A673 (cell line): ENCODE measurements around the gene APOA4. TPM values are rescaled to one million over a fixed set of nuclear protein-coding genes. Genes with fewer than 3 reads are reported as not detected.

Source experiments
- BruUV-seq: library from RNA; stranded (reverse); fragments of 400-500 nt; replicated peaks from 2 replicates; lab custom pipeline; 2021; lab: Mats Ljungman, UMichigan
- CTCF ChIA-PET: fragments of 300-600 bp; sonication (Branson Sonifier 250); formaldehyde crosslinking; loops from one replicate; lab custom pipeline; 2022; ENCODE audit warnings: antibody characterized with exemption; lab: Charles Lee
- POLR2A ChIA-PET: fragments of 300-600 bp; sonication (Branson Sonifier 250); formaldehyde crosslinking; loops from one replicate; lab custom pipeline; 2022; ENCODE audit warnings: antibody characterized with exemption; ENCODE audit not compliant: low non-redundant PET; lab: Charles Lee
- DNase-seq: peaks from one replicate; pipeline ENCODE4 v3.0.0-alpha.2; 2015; ENCODE audit warnings: low spot score
- H3K27ac ChIP-seq: fragments of 200-600 bp; sonication (generic); 2 replicates; pipeline ENCODE4 v1.5.1; 2016; ENCODE audit warnings: mixed run types, low read depth, mild to moderate bottlenecking, mixed read lengths, antibody characterized with exemption, low read length; ENCODE audit not compliant: poor library complexity, severe bottlenecking
- H3K27me3 ChIP-seq: fragments of 200-600 bp; sonication (generic); replicated peaks from 2 replicates; pipeline ENCODE4 v1.6.1; 2017; ENCODE audit warnings: mixed run types, low read depth, mild to moderate bottlenecking, mixed read lengths, antibody characterized with exemption, low read length; ENCODE audit not compliant: insufficient read depth, poor library complexity
- H3K36me3 ChIP-seq: fragments of 200-600 bp; sonication (generic); 2 replicates; pipeline ENCODE4 v1.6.1; 2016; ENCODE audit warnings: mixed run types, mild to moderate bottlenecking, mixed read lengths, antibody characterized with exemption, low read length; ENCODE audit not compliant: insufficient read depth, poor library complexity, severe bottlenecking
- H3K4me1 ChIP-seq: fragments of 200-600 bp; sonication (generic); 2 replicates; pipeline ENCODE4 v1.6.1; 2017; ENCODE audit warnings: mixed run types, mild to moderate bottlenecking, mixed read lengths, antibody characterized with exemption, low read length; ENCODE audit not compliant: insufficient read depth, poor library complexity, severe bottlenecking
- H3K4me3 ChIP-seq: fragments of 200-600 bp; sonication (generic); 2 replicates; pipeline ENCODE4 v1.5.1; 2016; ENCODE audit warnings: low read depth, mixed run types, mild to moderate bottlenecking, mixed read lengths, low read length; ENCODE audit not compliant: poor library complexity, severe bottlenecking
- H3K9me3 ChIP-seq: fragments of 200-600 bp; sonication (generic); 2 replicates; pipeline ENCODE4 v1.6.1; 2016; ENCODE audit warnings: mixed run types, low read depth, mild to moderate bottlenecking, mixed read lengths, antibody characterized with exemption, low read length; ENCODE audit not compliant: poor library complexity, severe bottlenecking
- EZH2 ChIP-seq: fragments of 200-600 bp; sonication (generic); IDR thresholded peaks from 2 replicates; pipeline ENCODE4 v1.6.1; 2017; ENCODE audit warnings: borderline replicate concordance, low read depth, mild to moderate bottlenecking, mixed read lengths, antibody characterized with exemption, low read length; ENCODE audit not compliant: poor library complexity, severe bottlenecking
- intact Hi-C: fragments of 100-400 bp; cut with micrococcal nuclease; formaldehyde crosslinking; loops from one replicate; pipeline ENCODE4 v1.10.0; 2022; ENCODE audit not compliant: unreplicated experiment
- total RNA-seq: library from RNA; stranded (reverse); gene quantifications from 2 replicates; pipeline ENCODE4 v1.2.3, GENCODE V29; 2021
- TF ChIP-seq, protein P1 (sequence below): fragments of 300-800, 200-600 bp; sonication (generic); conservative IDR thresholded peaks from 2 replicates; pipeline ENCODE4 v1.5.1; 2017; ENCODE audit warnings: low read depth, mild to moderate bottlenecking, antibody characterized with exemption, low read length, moderate library complexity, mixed read lengths

Gene APOA4
- total RNA-seq, 1 experiment from 2014 or later: not detected

GRCh38 chr11:116849486-116849885 is 26.4 kb upstream of the APOA4 start:
- no peak overlapping the region for H3K27ac ChIP-seq
- H3K9me3 ChIP-seq: no peaks in the 10 kb centered on the region
- peaks cover 35% of the 10 kb centered on the region for H3K4me1 ChIP-seq
- ChIA-PET CTCF (interaction anchor here (0.8 kb wide), 1 partner anchor 289 kb away, joined by 3 read pairs; no protein-coding TSS in a partner anchor), POLR2A (no interaction called here)
- no peak for TF ChIP-seq EZH2
- TF ChIP-seq, protein P1, sequence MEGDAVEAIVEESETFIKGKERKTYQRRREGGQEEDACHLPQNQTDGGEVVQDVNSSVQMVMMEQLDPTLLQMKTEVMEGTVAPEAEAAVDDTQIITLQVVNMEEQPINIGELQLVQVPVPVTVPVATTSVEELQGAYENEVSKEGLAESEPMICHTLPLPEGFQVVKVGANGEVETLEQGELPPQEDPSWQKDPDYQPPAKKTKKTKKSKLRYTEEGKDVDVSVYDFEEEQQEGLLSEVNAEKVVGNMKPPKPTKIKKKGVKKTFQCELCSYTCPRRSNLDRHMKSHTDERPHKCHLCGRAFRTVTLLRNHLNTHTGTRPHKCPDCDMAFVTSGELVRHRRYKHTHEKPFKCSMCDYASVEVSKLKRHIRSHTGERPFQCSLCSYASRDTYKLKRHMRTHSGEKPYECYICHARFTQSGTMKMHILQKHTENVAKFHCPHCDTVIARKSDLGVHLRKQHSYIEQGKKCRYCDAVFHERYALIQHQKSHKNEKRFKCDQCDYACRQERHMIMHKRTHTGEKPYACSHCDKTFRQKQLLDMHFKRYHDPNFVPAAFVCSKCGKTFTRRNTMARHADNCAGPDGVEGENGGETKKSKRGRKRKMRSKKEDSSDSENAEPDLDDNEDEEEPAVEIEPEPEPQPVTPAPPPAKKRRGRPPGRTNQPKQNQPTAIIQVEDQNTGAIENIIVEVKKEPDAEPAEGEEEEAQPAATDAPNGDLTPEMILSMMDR: no peak
- intact Hi-C loops: no loop called here
- peaks cover 47% of the 10 kb centered on the region for H3K36me3 ChIP-seq
- no TSS peak for BruUV-seq
- no peak for DNase-seq
- H3K4me3 ChIP-seq: no peak overlapping the region
- H3K27me3 ChIP-seq: no peaks in the 10 kb centered on the region

DNA sequence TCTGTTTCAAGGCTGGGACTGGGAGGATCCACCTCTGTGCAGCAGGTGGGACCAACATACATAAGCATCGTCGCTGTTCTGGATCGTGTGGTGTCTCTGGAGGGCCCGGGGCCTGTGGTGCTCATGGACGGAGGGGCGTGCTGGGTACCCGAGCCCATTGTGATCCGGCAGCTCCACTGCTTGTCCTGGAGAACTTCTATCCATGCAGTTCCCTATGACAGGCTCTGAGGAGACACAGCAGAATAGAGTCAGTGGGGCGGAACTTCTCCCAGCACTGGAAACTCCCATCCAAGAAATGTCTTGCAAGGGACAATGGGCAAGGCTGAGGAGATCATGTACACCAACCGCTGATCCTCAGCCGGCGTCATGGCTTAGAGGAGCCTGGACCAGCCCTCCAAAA is 26.0 kb upstream of the APOA4 start:
- BruUV-seq: no TSS peak
- ChIA-PET CTCF (interaction anchor here (1.6 kb wide), 1 partner anchor 13 kb away, joined by 4 read pairs; no protein-coding TSS in a partner anchor), POLR2A (no interaction called here)
- Histone ChIP-seq H3K4me1 (peaks cover 33% of the 10 kb centered on the region), H3K4me3 (no peak overlapping the region), H3K9me3 (no peaks in the 10 kb centered on the region), H3K27ac (no peak overlapping the region), H3K27me3 (no peaks in the 10 kb centered on the region), H3K36me3 (peaks cover 43% of the 10 kb centered on the region)
- TF ChIP-seq EZH2: no peak
- TF ChIP-seq, protein P1: no peak
- no peak for DNase-seq
- intact Hi-C loops: no loop called here

GRCh38 chr11:116847612-116848011 is 24.5 kb upstream of the APOA4 start:
- no TSS peak for BruUV-seq
- intact Hi-C loops: no loop called here

More at GRCh38 chr11:116847612-116848011, 24.5 kb upstream of the APOA4 start:
- ChIA-PET POLR2A (no interaction called here), CTCF (interaction anchor here (1.6 kb wide), 1 partner anchor 12 kb away, joined by 4 read pairs; no protein-coding TSS in a partner anchor)
- H3K27me3 ChIP-seq: no peaks in the 10 kb centered on the region
- H3K27ac ChIP-seq: no peak overlapping the region
- H3K4me1 ChIP-seq: peaks cover 19% of the 10 kb centered on the region
- DNase-seq: no peak
- peaks cover 53% of the 10 kb centered on the region for H3K36me3 ChIP-seq
- no peak for TF ChIP-seq EZH2
- TF ChIP-seq, protein P1: no peak
- no peak overlapping the region for H3K4me3 ChIP-seq
- no peaks in the 10 kb centered on the region for H3K9me3 ChIP-seq
